HL-60 (cell line): ENCODE data around the gene TECR.

Source experiments
- DNase-seq, 2 experiments: peaks; one replicate each; pipeline ENCODE4 v3.0.0-alpha.2; 2010 to 2020; ENCODE audit warnings: low read depth in 1 of 2, low spot score in 1 of 2
- H3K27ac ChIP-seq: fragments of 250-450 bp; sonication (Bioruptor Pico); replicated peaks from 2 replicates; pipeline ENCODE4 v1.5.1; 2020; ENCODE audit warnings: mild to moderate bottlenecking, moderate library complexity
- H3K27me3 ChIP-seq: fragments of 250-450 bp; sonication (Bioruptor Pico); 2 replicates; pipeline ENCODE4 v1.5.1; 2021; ENCODE audit warnings: mild to moderate bottlenecking, moderate library complexity; ENCODE audit not compliant: insufficient read depth, poor library complexity, severe bottlenecking
- H3K4me3 ChIP-seq: replicated peaks from 2 replicates; pipeline ENCODE4 v1.5.1; 2011; ENCODE audit warnings: mild to moderate bottlenecking, control low read depth, low read length; ENCODE audit not compliant: insufficient read depth
- GABPA ChIP-seq: IDR thresholded peaks from 2 replicates; pipeline ENCODE4 v1.6.1; 2012; ENCODE audit warnings: low read depth
- POLR2AphosphoS5 ChIP-seq: IDR thresholded peaks from 2 replicates; pipeline ENCODE4 v1.6.1; 2012; ENCODE audit warnings: low read depth
- REST ChIP-seq: IDR thresholded peaks from 2 replicates; pipeline ENCODE4 v1.6.1; 2012; ENCODE audit warnings: low read depth; ENCODE audit not compliant: insufficient replicate concordance
- SPI1 ChIP-seq: IDR thresholded peaks from 2 replicates; pipeline ENCODE4 v1.6.1; 2012; ENCODE audit warnings: low read depth, mild to moderate bottlenecking, borderline replicate concordance
- TF ChIP-seq, protein P1 (sequence below): IDR thresholded peaks from one replicate; pipeline ENCODE4 v1.5.1; 2011; ENCODE audit warnings: low read length, control low read depth, inconsistent platforms; ENCODE audit not compliant: insufficient read depth

The TECR gene

GRCh38 chr19:14554382-14554812 lies 25.0 kb downstream of the TECR start:
- TF ChIP-seq, protein P1, sequence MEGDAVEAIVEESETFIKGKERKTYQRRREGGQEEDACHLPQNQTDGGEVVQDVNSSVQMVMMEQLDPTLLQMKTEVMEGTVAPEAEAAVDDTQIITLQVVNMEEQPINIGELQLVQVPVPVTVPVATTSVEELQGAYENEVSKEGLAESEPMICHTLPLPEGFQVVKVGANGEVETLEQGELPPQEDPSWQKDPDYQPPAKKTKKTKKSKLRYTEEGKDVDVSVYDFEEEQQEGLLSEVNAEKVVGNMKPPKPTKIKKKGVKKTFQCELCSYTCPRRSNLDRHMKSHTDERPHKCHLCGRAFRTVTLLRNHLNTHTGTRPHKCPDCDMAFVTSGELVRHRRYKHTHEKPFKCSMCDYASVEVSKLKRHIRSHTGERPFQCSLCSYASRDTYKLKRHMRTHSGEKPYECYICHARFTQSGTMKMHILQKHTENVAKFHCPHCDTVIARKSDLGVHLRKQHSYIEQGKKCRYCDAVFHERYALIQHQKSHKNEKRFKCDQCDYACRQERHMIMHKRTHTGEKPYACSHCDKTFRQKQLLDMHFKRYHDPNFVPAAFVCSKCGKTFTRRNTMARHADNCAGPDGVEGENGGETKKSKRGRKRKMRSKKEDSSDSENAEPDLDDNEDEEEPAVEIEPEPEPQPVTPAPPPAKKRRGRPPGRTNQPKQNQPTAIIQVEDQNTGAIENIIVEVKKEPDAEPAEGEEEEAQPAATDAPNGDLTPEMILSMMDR, result no peak
- TF ChIP-seq REST, result no peak
- no peak for TF ChIP-seq GABPA
- TF ChIP-seq SPI1, result no peak
- no peak for TF ChIP-seq POLR2AphosphoS5
- Histone ChIP-seq H3K4me3 (no peak overlapping the region), H3K27me3 (no peaks in the 10 kb centered on the region), H3K27ac (no peak overlapping the region)
- DNase-seq, result no peak

- H3K27me3 ChIP-seq, result no peaks in the 10 kb centered on the region
- no peak overlapping the region for H3K27ac ChIP-seq
- no peak overlapping the region for H3K4me3 ChIP-seq
- DNase-seq, result no peak
- TF ChIP-seq, protein P1, result no peak
- TF ChIP-seq POLR2AphosphoS5, result no peak
- no peak for TF ChIP-seq GABPA
- no peak for TF ChIP-seq SPI1
- no peak for TF ChIP-seq REST
Measured at GRCh38 chr19:14555918-14556661, 26.7 kb downstream of the TECR start.

DNA sequence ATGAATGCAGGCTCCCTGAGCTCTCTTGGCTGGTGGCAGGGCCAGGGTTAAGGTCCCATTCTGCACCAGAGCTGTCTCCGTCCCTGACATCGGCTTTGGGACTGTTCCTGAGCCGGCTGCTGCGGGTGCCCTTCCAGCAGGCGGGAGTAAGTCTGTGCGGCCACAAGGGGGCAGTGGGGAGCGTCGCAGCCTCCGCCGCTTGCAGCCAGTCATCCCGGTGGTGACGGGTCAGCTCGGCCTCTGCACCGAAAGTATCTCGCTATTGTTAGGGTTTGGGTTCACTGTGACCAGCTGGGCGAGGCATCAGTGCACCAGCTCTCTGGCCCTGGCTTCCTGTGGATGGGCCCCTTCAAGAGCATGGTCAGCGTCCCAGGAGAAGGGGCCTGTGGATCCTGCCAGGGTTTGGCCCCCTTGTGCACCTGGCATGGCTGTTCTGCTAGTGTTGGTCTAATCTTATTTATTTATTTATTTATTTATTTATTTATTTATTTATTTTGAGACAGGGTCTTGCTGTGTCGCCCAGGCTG lies 27.3 kb downstream of the TECR start:
- peak; percentile 65 to 75 for DNase-seq
- no peaks in the 10 kb centered on the region for H3K27me3 ChIP-seq
- TF ChIP-seq, protein P1, result peak; percentile 85
- no peak for TF ChIP-seq GABPA
- no peak overlapping the region for H3K4me3 ChIP-seq
- no peak overlapping the region for H3K27ac ChIP-seq
